Spleen (tissue), 11 donors: ENCODE measurements around the gene PDCD1. TPM values are rescaled to one million over a fixed set of nuclear protein-coding genes. Genes with fewer than 3 reads are reported as not detected.
A peak's percentile ranks its signal among the peaks of the same experiment; 100 is the strongest.

Experiments used
- DNase-seq: peaks from one replicate; pipeline ENCODE4 v3.0.0-alpha.2; 2020
- H3K27ac ChIP-seq, 8 donors: fragments of 200-600 bp; sonication (generic) in 7 of 8; 1 replicate in 4 of 8; 2 replicates in 4 of 8; pipeline versions ENCODE4 v1.5.0 to v1.8.0; 2016 to 2021; ENCODE audit warnings: inconsistent platforms in 4 of 8, mild to moderate bottlenecking in 4 of 8, moderate library complexity in 1 of 8
- H3K27me3 ChIP-seq, 7 donors: fragments of 200-600 bp; sonication (generic) in 6 of 7; replicated peaks in 1 of 7; 1 replicate in 4 of 7; 2 replicates in 3 of 7; pipeline versions ENCODE4 v1.5.0 to v1.8.0; 2016 to 2021; ENCODE audit warnings: inconsistent platforms in 3 of 7, mild to moderate bottlenecking in 1 of 7
- H3K36me3 ChIP-seq, 6 donors: fragments of 200-600 bp; sonication (generic) in 5 of 6; 1 replicate in 4 of 6; 2 replicates in 2 of 6; pipeline versions ENCODE4 v1.5.0 to v1.8.0; 2016 to 2021; ENCODE audit warnings: inconsistent platforms in 2 of 6
- H3K4me1 ChIP-seq, 6 donors: fragments of 200-600 bp; sonication (generic) in 5 of 6; 1 replicate in 3 of 6; 2 replicates in 3 of 6; pipeline versions ENCODE4 v1.5.0 to v1.8.0; 2016 to 2021; ENCODE audit warnings: inconsistent platforms in 3 of 6
- H3K4me3 ChIP-seq, 8 donors: fragments of 200-600 bp; sonication (generic) in 7 of 8; 1 replicate in 4 of 8; 2 replicates in 4 of 8; pipeline versions ENCODE4 v1.5.0 to v1.8.0; 2016 to 2021; ENCODE audit warnings: inconsistent platforms in 4 of 8, mild to moderate bottlenecking in 4 of 8, moderate library complexity in 2 of 8
- H3K9me3 ChIP-seq, 8 donors: fragments of 200-600 bp; sonication (generic) in 7 of 8; 1 replicate in 4 of 8; 2 replicates in 4 of 8; pipeline versions ENCODE4 v1.5.0 to v1.8.0; 2016 to 2021; ENCODE audit warnings: inconsistent platforms in 4 of 8
- CTCF ChIP-seq, 11 experiments: fragments of 200-600 bp in 7 of 11; fragments of 450-650 bp in 4 of 11; sonication (generic) in 4 of 11; IDR thresholded peaks in 8 of 11; conservative IDR thresholded peaks in 3 of 11; 1 replicate in 7 of 11; 2 replicates in 4 of 11; pipeline versions ENCODE4 v1.4.0 to v1.8.0; 2016 to 2021; ENCODE audit warnings: antibody characterized with exemption in 11 of 11, inconsistent platforms in 4 of 11, mild to moderate bottlenecking in 1 of 11
- POLR2A ChIP-seq, 3 donors: fragments of 450-650 bp; IDR thresholded peaks; one replicate each; pipeline ENCODE4 v1.5.1; 2017; ENCODE audit warnings: antibody characterized with exemption in 3 of 3, mild to moderate bottlenecking in 1 of 3
- POLR2AphosphoS5 ChIP-seq, 3 donors: sonication (generic); formaldehyde crosslinking; IDR thresholded peaks; one replicate each; pipeline ENCODE4 v1.5.1; 2017; ENCODE audit warnings: antibody characterized with exemption in 3 of 3
- WGBS, 5 donors: extraction: QIAGEN DNeasy Blood & Tissue Kit in 3 of 5; methylation state at CpG; one replicate each; pipeline versions ENCODE4 v1.1.5 to v1.1.7; 2013 to 2018; 5-methylcytosine and 5-hydroxymethylcytosine counted together
- intact Hi-C: fragments of 100-400 bp; cut with DNase I; formaldehyde crosslinking; loops from one replicate; pipeline ENCODE4 v1.15.0; 2023; ENCODE audit warnings: low total_unique reads
- polyA plus RNA-seq, 3 donors: library from polyadenylated mRNA; stranded (reverse); fragments of 200-250 nt; gene quantifications; one replicate each; pipeline ENCODE4 v1.2.1, GENCODE V29; 2013
- total RNA-seq, 7 donors: library from RNA; depleted of rRNA in 3 of 7; stranded (reverse); fragments of >200 nt in 3 of 7; fragmentation: NEBNext Ultra II Directional in 4 of 7; extraction: Animal tissue kit (Norgen Biotek cat#: 25700) in 4 of 7; gene quantifications; one replicate each; pipeline versions ENCODE4 v1.1.0 to v1.2.1, GENCODE V29; 2016 to 2021
- donor health status: healthy with polysubstance abuse.
- donor health status: DM: no; HTN: no; CAD: no; lungs with moderate emphysema.
- donor health status: DM: no; HTN: no; CAD: no.
- donor health status: Bipolar disorder and iron deficiency.
- donor health status: healthy.
- donor health status: DM: no; HTN: no; CAD: no.
- donor health status: DM: yes; HTN: yes; CAD: no.

The PDCD1 gene
- total and polyA plus RNA-seq, 10 donors, result 2.7 to 7.9 (median 5.3) TPM

GRCh38 chr2:241874277-241874925, 15.7 kb upstream of the PDCD1 start:
- Histone ChIP-seq H3K27ac (no peak overlapping the region), H3K36me3 (no peaks in the 10 kb centered on the region), H3K27me3 (peaks cover 0 to 30% (median 0%) of the 10 kb centered on the region in 7 donors), H3K4me3 (no peak overlapping the region), H3K4me1 (peaks cover 0 to 40% (median 21%) of the 10 kb centered on the region in 6 donors), H3K9me3 (peaks cover 0 to 3% (median 0%) of the 10 kb centered on the region in 8 donors)
- intact Hi-C loops, result loop anchor here (10.0 kb wide), 1 partner anchor 140 kb away; the partner anchor contains the start of gene D2HGDH
- no peak for DNase-seq
- WGBS, 5 donors, result 93 to 98% (median 95%) methylated on average over 9 to 17 of the region's 17 CpGs
- TF ChIP-seq POLR2AphosphoS5 (IDR thresholded peaks at IDR 0.05) (no peak), POLR2A (IDR thresholded peaks at IDR 0.05) (no peak), CTCF (IDR thresholded peaks at IDR 0.05 in 8 of 11, conservative IDR thresholded peaks at IDR 0.05 in 3 of 11) (no peak)

GRCh38 chr2:241873803-241874110, 15.1 kb upstream of the PDCD1 start:
- Histone ChIP-seq H3K4me1 (peaks cover 0 to 47% (median 21%) of the 10 kb centered on the region in 6 donors), H3K9me3 (peaks cover 0 to 3% (median 0%) of the 10 kb centered on the region in 8 donors), H3K36me3 (no peaks in the 10 kb centered on the region), H3K27ac (no peak overlapping the region), H3K27me3 (peaks cover 0 to 34% (median 0%) of the 10 kb centered on the region in 7 donors), H3K4me3 (no peak overlapping the region)
- WGBS, 5 donors, result 84 to 96% (median 94%) methylated on average over 6 to 7 of the region's 7 CpGs
- TF ChIP-seq POLR2A (IDR thresholded peaks at IDR 0.05) (no peak), CTCF (IDR thresholded peaks at IDR 0.05 in 8 of 11, conservative IDR thresholded peaks at IDR 0.05 in 3 of 11) (no peak), POLR2AphosphoS5 (IDR thresholded peaks at IDR 0.05) (no peak)
- intact Hi-C loops, result loop anchor here (10.0 kb wide), 1 partner anchor 139 kb away; the partner anchor contains the start of gene D2HGDH
- no peak for DNase-seq

GRCh38 chr2:241873081-241873802, 14.5 kb upstream of the PDCD1 start:
- Histone ChIP-seq H3K27me3 (peaks cover 0 to 39% (median 0%) of the 10 kb centered on the region in 7 donors), H3K4me3 (no peak overlapping the region), H3K9me3 (peaks cover 0 to 3% (median 0%) of the 10 kb centered on the region in 8 donors), H3K4me1 (peaks cover 0 to 49% (median 20%) of the 10 kb centered on the region in 6 donors), H3K27ac (no peak overlapping the region), H3K36me3 (no peaks in the 10 kb centered on the region)
- intact Hi-C loops, result loop anchor here (10.0 kb wide), 1 partner anchor 138 kb away; the partner anchor contains the start of gene D2HGDH
- WGBS, 5 donors, result 91 to 97% (median 94%) methylated on average over 39 to 54 of the region's 54 CpGs
- TF ChIP-seq POLR2AphosphoS5 (IDR thresholded peaks at IDR 0.05) (no peak), POLR2A (IDR thresholded peaks at IDR 0.05) (no peak), CTCF (IDR thresholded peaks at IDR 0.05 in 8 of 11, conservative IDR thresholded peaks at IDR 0.05 in 3 of 11) (no peak)
- DNase-seq, result no peak

GRCh38 chr2:241872313-241872642, 13.6 kb upstream of the PDCD1 start:
- 79 to 93% (median 81%) methylated on average over 11 to 15 of the region's 15 CpGs for WGBS, 5 donors
- peaks cover 0 to 3% (median 0%) of the 10 kb centered on the region in 8 donors for H3K9me3 ChIP-seq
- peaks cover 0 to 56% (median 25%) of the 10 kb centered on the region in 6 donors for H3K4me1 ChIP-seq
- H3K36me3 ChIP-seq, result no peaks in the 10 kb centered on the region
- no peak overlapping the region for H3K4me3 ChIP-seq
- H3K27ac ChIP-seq, result peak overlapping the region in 1 of 8 donors; percentile 67
- intact Hi-C loops, result loop anchor here (10.0 kb wide), 1 partner anchor 137 kb away; the partner anchor contains the start of gene D2HGDH
- no peak for DNase-seq
- TF ChIP-seq POLR2AphosphoS5 (IDR thresholded peaks at IDR 0.05), result no peak
- TF ChIP-seq CTCF (IDR thresholded peaks at IDR 0.05 in 8 of 11, conservative IDR thresholded peaks at IDR 0.05 in 3 of 11), result no peak
- no peak for TF ChIP-seq POLR2A (IDR thresholded peaks at IDR 0.05)
- peaks cover 0 to 49% (median 7%) of the 10 kb centered on the region in 7 donors for H3K27me3 ChIP-seq
